Memory B cell (primary cell): ENCODE measurements around the gene ZFP69.

Experiments used
- ATAC-seq: fragments of 150-1000 bp; cut with Tn5 transposase; 2 replicates; pipeline ENCODE4 v1.10.0; 2021; ENCODE audit warnings: low read depth, mild to moderate bottlenecking, moderate library complexity
- DNase-seq, 2 donors: peaks; one replicate each; pipeline ENCODE4 v3.0.0; 2022; ENCODE audit warnings: low spot score in 2 of 2
- H3K27ac Mint-ChIP-seq: one replicate; pipeline ENCODE4 v1.8.0; 2022; ENCODE audit warnings: mild to moderate bottlenecking, moderate library complexity, mixed read lengths
- H3K27me3 Mint-ChIP-seq: one replicate; pipeline ENCODE4 v1.8.0; 2022; ENCODE audit warnings: mixed read lengths
- H3K36me3 Mint-ChIP-seq: one replicate; pipeline ENCODE4 v1.8.0; 2022; ENCODE audit warnings: mild to moderate bottlenecking, mixed read lengths
- H3K4me1 Mint-ChIP-seq: one replicate; pipeline ENCODE4 v1.8.0; 2022; ENCODE audit warnings: mixed read lengths
- H3K4me3 Mint-ChIP-seq: one replicate; pipeline ENCODE4 v1.8.0; 2022; ENCODE audit warnings: mild to moderate bottlenecking, moderate library complexity, mixed read lengths
- H3K9me3 Mint-ChIP-seq: one replicate; pipeline ENCODE4 v1.8.0; 2022; ENCODE audit warnings: mixed read lengths

Gene ZFP69

GRCh38 chr1:40476924-40477677 lies at the start of gene ZFP69:
ZFP69 (plus strand) TSS chr1:40477290; CDS start chr1:40479362, 2,072 bp downstream.
- Mint-ChIP-seq H3K27me3 (no peaks in the 10 kb centered on the region), H3K9me3 (peaks cover 19% of the 10 kb centered on the region), H3K4me3 (peak within 1 kb of the TSS; percentile 94), H3K27ac (peak within 1 kb of the TSS; percentile 83), H3K4me1 (peaks cover 12% of the 10 kb centered on the region), H3K36me3 (peaks cover 24% of the 10 kb centered on the region)
- DNase-seq = peak; percentile 57 to 59
- peak; percentile 95 for ATAC-seq

GRCh38 chr1:40431385-40431784 lies 45.7 kb upstream of the ZFP69 start:
- ATAC-seq = no peak
- no peaks in the 10 kb centered on the region for H3K27me3 Mint-ChIP-seq
- H3K36me3 Mint-ChIP-seq = peaks cover 3% of the 10 kb centered on the region
- H3K4me3 Mint-ChIP-seq = no peak overlapping the region
- H3K4me1 Mint-ChIP-seq = no peaks in the 10 kb centered on the region
- no peaks in the 10 kb centered on the region for H3K9me3 Mint-ChIP-seq
- no peak for DNase-seq
- H3K27ac Mint-ChIP-seq = no peak overlapping the region

GRCh38 chr1:40432644-40433390 lies 44.3 kb upstream of the ZFP69 start:
- Mint-ChIP-seq H3K9me3 (no peaks in the 10 kb centered on the region), H3K27me3 (no peaks in the 10 kb centered on the region), H3K27ac (no peak overlapping the region), H3K36me3 (no peaks in the 10 kb centered on the region), H3K4me3 (no peak overlapping the region), H3K4me1 (no peaks in the 10 kb centered on the region)
- DNase-seq (no peak), ATAC-seq (no peak)

GRCh38 chr1:40435471-40435870 lies 41.6 kb upstream of the ZFP69 start:
- no peak for ATAC-seq
- no peak overlapping the region for H3K27ac Mint-ChIP-seq

GRCh38 chr1:40435876-40436275 lies 41.2 kb upstream of the ZFP69 start:
- Mint-ChIP-seq H3K36me3 (no peaks in the 10 kb centered on the region), H3K27me3 (no peaks in the 10 kb centered on the region), H3K4me1 (peaks cover 5% of the 10 kb centered on the region), H3K9me3 (no peaks in the 10 kb centered on the region), H3K4me3 (no peak overlapping the region), H3K27ac (no peak overlapping the region)
- DNase-seq = no peak
- ATAC-seq = no peak

More at GRCh38 chr1:40435471-40435870, 41.6 kb upstream of the ZFP69 start:
- Mint-ChIP-seq H3K36me3 (no peaks in the 10 kb centered on the region), H3K9me3 (no peaks in the 10 kb centered on the region), H3K4me3 (no peak overlapping the region), H3K4me1 (peaks cover 5% of the 10 kb centered on the region), H3K27me3 (no peaks in the 10 kb centered on the region)
- no peak for DNase-seq

- Mint-ChIP-seq H3K4me3 (no peak overlapping the region), H3K27me3 (no peaks in the 10 kb centered on the region), H3K9me3 (no peaks in the 10 kb centered on the region), H3K36me3 (no peaks in the 10 kb centered on the region), H3K4me1 (peaks cover 5% of the 10 kb centered on the region), H3K27ac (no peak overlapping the region)
- peak in 1 of 2 donors; percentile 20 for DNase-seq
- ATAC-seq = peak; percentile 70
These were observed 38.6 kb upstream of the ZFP69 start for GRCh38 chr1:40438391-40439015.

- H3K4me3 Mint-ChIP-seq = no peak overlapping the region
- no peak for DNase-seq
- H3K27me3 Mint-ChIP-seq = no peaks in the 10 kb centered on the region
- peaks cover 5% of the 10 kb centered on the region for H3K4me1 Mint-ChIP-seq
- ATAC-seq = no peak
- no peaks in the 10 kb centered on the region for H3K9me3 Mint-ChIP-seq
- no peak overlapping the region for H3K27ac Mint-ChIP-seq
- H3K36me3 Mint-ChIP-seq = no peaks in the 10 kb centered on the region
These were observed 37.8 kb upstream of the ZFP69 start for GRCh38 chr1:40439247-40439646.

- H3K27me3 Mint-ChIP-seq = no peaks in the 10 kb centered on the region
- peak; percentile 90 for ATAC-seq
- peaks cover 17% of the 10 kb centered on the region for H3K9me3 Mint-ChIP-seq
- H3K4me3 Mint-ChIP-seq = peak within 1 kb of the TSS; percentile 83
- H3K27ac Mint-ChIP-seq = peak within 1 kb of the TSS; percentile 69
- peak; percentile 84 to 90 for DNase-seq
- H3K36me3 Mint-ChIP-seq = peaks cover 24% of the 10 kb centered on the region
- peaks cover 15% of the 10 kb centered on the region for H3K4me1 Mint-ChIP-seq
These were observed 27.2 kb upstream of the ZFP69 start, which contains the start of gene ZFP69B for GRCh38 chr1:40449684-40450494. ZFP69B (plus strand) TSS chr1:40450476; CDS start chr1:40450962, 486 bp downstream.

- H3K36me3 Mint-ChIP-seq = peaks cover 27% of the 10 kb centered on the region
- peak overlapping the region; percentile 69 for H3K27ac Mint-ChIP-seq
- DNase-seq = peak in 1 of 2 donors; percentile 16
- peaks cover 18% of the 10 kb centered on the region for H3K9me3 Mint-ChIP-seq
- no peaks in the 10 kb centered on the region for H3K27me3 Mint-ChIP-seq
- H3K4me3 Mint-ChIP-seq = peak overlapping the region; percentile 83
- ATAC-seq = peak; percentile 26
- peaks cover 15% of the 10 kb centered on the region for H3K4me1 Mint-ChIP-seq
These were observed 26.4 kb upstream of the ZFP69 start for GRCh38 chr1:40450495-40451237.

GRCh38 chr1:40451238-40451585 lies 25.9 kb upstream of the ZFP69 start:
- ATAC-seq = no peak
- Mint-ChIP-seq H3K9me3 (peaks cover 18% of the 10 kb centered on the region), H3K4me1 (peaks cover 15% of the 10 kb centered on the region), H3K4me3 (peak overlapping the region; percentile 83), H3K27ac (peak overlapping the region; percentile 69), H3K36me3 (peaks cover 30% of the 10 kb centered on the region), H3K27me3 (no peaks in the 10 kb centered on the region)
- no peak for DNase-seq

GRCh38 chr1:40454873-40455272 lies 22.2 kb upstream of the ZFP69 start:
- peaks cover 40% of the 10 kb centered on the region for H3K9me3 Mint-ChIP-seq
- no peak overlapping the region for H3K27ac Mint-ChIP-seq
- no peaks in the 10 kb centered on the region for H3K27me3 Mint-ChIP-seq
- peaks cover 62% of the 10 kb centered on the region for H3K36me3 Mint-ChIP-seq
- H3K4me1 Mint-ChIP-seq = peaks cover 15% of the 10 kb centered on the region
- H3K4me3 Mint-ChIP-seq = no peak overlapping the region
- DNase-seq = no peak
- no peak for ATAC-seq

- H3K4me1 Mint-ChIP-seq = no peaks in the 10 kb centered on the region
- no peak overlapping the region for H3K4me3 Mint-ChIP-seq
- H3K27me3 Mint-ChIP-seq = no peaks in the 10 kb centered on the region
- peaks cover 35% of the 10 kb centered on the region for H3K9me3 Mint-ChIP-seq
- peaks cover 51% of the 10 kb centered on the region for H3K36me3 Mint-ChIP-seq
- H3K27ac Mint-ChIP-seq = no peak overlapping the region
- no peak for ATAC-seq
- DNase-seq = no peak
These were observed 14.0 kb upstream of the ZFP69 start for GRCh38 chr1:40462956-40463590.

- Mint-ChIP-seq H3K4me3 (no peak overlapping the region), H3K9me3 (peaks cover 35% of the 10 kb centered on the region), H3K27ac (no peak overlapping the region), H3K27me3 (no peaks in the 10 kb centered on the region), H3K36me3 (peaks cover 31% of the 10 kb centered on the region), H3K4me1 (no peaks in the 10 kb centered on the region)
- DNase-seq = no peak
- ATAC-seq = no peak
These were observed 7.8 kb upstream of the ZFP69 start for GRCh38 chr1:40469327-40469726.
